ENCODE data around the gene GAL3ST1.
"Not testable (repeated sequence)": the region's sequence is repeated elsewhere in the genome, so short reads cannot be mapped to it uniquely, and the experiment has no call there.

Gene GAL3ST1

DNA sequence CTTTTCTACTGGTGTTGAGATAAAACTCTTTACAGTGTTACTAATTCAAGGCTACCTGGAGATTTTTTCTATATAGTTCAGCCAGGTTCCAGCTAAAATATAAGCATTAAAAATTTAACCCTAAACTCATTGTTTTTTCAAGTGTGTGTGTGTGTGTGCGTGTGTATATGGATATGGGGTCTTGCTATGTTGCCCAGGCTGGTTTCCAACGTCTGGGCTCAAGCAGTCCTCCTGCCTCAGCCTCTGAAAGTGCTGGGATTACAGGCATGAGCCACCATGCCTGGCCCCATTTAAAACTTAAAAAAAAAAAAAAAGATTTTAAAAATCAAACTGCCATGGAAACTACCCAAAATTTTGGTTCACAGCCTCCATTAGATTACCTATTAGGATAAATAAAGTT, 21.7 kb upstream of the GAL3ST1 start:
- no peak for DNase-seq

- not testable (repeated sequence) for DNase-seq
Observed at GRCh38 chr22:30592360-30592713, 17.9 kb upstream of the GAL3ST1 start.

GRCh38 chr22:30591588-30592359, 17.3 kb upstream of the GAL3ST1 start, which contains the start of gene PES1:
PES1 (minus strand) TSS chr22:30591910; CDS start chr22:30591833, 77 bp downstream.
- DNase-seq: peak; percentile 95

- DNase-seq: no peak
Observed at GRCh38 chr22:30591191-30591587, 16.7 kb upstream of the GAL3ST1 start.

GRCh38 chr22:30586414-30586813, 11.9 kb upstream of the GAL3ST1 start:
- no peak for DNase-seq

GRCh38 chr22:30584441-30584840, 10.0 kb upstream of the GAL3ST1 start:
- DNase-seq: no peak

DNA sequence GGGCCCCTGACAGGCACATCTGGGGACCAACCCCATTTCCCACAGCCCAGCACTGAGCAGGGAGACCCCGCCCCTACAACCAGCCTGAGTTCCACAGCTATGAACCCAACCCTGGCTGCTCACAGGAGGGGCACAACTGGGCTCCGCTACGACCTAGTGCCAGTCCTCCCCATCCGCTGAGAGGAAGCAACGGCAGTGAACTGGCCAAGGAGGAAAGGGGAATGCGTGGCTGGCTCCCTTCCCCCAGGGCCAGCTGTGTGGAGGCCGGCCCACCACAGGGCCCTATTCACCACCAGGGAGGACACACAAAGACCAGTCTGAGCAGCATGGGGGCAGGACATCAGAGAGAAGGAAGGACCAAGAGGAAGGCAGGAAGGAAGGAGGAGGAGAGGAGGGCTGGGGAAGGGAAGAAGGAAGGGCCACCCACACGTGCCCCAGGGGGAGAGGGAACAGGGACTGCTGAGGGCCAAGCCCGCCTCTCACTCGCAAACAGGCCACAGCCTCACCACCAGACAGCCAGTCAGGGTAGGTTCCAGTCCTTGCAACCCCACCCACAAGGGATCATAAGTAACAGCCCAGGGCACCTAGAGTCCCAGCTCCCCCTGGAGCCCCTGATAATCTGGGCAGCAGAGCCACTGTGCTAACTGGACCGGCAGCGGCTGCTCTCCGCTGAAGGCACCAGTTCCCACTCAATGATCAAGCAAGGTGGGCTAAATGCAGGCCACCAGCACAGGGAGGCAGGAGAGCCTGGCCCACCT, 8.5 kb upstream of the GAL3ST1 start:
- DNase-seq: no peak

DNA sequence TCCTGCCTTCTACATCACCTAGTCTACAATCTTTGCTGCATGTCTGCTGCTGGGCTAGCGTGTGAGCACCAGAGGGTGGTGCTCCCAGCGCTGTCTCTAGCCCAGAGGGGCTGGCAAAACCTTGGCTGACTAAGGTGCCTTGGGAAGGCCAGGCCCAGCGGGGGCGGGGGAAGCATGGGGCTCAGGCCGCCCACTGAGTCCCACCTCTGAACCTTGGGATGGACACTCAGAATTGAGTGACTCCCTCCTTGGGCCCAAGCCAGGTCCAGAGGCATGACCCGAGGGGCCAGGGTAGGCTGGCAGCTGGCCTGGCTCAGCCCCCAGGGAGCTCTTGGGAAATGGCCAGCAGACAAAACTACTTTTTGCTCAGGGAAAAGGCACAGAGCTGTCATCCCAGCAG, 7.6 kb upstream of the GAL3ST1 start:
- DNase-seq: no peak

GRCh38 chr22:30580896-30581295, 6.4 kb upstream of the GAL3ST1 start:
- no peak for DNase-seq

- DNase-seq: no peak
Observed at GRCh38 chr22:30578481-30578880, 4.0 kb upstream of the GAL3ST1 start.

GRCh38 chr22:30575859-30576258, 1.4 kb upstream of the GAL3ST1 start:
- no peak for DNase-seq

DNA sequence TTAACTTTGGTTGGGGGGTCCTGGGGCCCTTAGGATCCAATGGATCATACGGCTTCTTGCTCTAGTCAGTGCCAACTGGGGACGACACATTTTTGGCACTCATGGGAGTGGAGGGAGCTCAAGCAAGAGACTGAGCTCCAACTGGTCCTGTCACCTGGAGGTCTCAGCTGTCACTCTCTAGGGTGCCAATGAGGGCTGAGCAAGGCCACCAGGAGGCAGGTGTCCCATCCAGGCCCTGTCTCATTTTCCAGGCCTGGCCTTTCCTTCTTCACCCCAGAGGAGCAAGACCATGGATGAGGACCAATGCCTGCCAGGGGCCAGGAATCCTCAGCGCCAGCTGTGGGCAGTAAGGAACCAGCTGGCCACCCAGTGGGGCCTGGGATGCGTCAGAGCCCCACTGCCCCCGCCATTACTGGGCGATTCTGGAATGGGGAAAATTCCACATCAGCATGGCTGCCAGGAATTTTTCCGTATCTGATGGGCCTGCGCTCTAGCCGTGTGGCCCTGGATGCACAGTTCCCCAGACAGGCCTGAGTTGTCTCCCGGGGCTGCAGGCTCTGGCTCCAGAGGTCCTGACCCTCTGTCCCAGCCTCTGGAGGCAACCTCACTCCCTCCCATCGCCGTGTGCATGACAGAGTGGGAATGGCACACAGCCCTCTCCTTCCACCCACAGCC, 669 bp upstream of the GAL3ST1 start:
- DNase-seq: no peak

GRCh38 chr22:30573594-30574094, 821 bp downstream of the GAL3ST1 start:
- DNase-seq: no peak

DNA sequence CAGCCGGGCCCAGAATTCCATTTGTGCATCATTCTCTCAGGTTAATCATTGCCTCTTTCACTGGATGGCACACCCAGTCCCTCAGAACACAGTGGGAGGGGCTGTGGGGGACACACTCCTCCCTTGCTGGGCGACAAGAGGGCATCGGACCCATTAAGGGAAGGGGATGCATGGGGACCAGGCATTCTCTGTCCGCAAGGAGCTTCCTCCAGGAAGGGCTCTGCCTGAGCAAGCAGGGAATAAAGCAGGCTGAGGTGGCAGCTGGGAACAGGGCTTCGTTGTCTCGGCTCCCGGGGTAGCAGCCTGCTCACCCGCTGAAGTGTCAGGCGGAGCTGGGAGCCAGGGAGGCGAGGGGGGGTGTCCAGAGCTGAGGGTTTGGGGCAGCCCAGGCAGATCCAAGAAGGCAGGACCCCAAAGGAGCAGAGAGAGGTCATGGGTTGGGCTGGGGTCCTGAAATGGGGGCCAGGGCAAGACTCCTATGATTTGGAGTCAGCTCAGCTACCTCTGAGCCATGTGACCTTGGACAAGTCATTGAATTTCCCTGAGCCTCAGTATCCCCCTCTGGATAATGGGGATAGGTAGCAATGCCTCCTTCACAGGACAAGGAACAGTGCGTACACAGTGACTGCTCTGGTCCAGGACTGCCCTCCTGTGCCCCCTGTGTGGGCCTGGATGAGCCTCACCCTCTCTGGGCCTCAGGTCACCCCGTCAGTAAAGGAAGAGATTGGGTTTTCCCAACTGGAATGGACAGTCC, 1.4 kb downstream of the GAL3ST1 start:
- DNase-seq: no peak

DNA sequence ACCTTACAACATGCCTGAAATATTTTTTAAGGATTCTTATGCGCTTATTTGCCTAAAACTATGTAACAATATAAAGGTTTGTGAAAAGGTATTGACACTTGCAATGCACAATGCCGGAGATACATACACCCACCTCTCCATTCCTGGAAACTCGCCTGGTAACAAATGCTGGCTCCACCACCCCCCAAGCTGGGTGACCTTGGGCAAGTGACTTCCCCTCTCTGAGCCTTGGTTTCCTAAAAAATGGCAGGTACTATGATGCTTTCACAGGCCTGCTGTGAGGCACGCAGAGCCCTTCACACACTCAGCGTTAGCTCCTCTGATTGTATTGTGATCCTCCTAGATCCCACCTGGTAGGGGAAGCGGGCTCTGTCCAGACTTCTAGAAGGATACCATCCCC, 2.3 kb downstream of the GAL3ST1 start:
- DNase-seq: no peak

DNA sequence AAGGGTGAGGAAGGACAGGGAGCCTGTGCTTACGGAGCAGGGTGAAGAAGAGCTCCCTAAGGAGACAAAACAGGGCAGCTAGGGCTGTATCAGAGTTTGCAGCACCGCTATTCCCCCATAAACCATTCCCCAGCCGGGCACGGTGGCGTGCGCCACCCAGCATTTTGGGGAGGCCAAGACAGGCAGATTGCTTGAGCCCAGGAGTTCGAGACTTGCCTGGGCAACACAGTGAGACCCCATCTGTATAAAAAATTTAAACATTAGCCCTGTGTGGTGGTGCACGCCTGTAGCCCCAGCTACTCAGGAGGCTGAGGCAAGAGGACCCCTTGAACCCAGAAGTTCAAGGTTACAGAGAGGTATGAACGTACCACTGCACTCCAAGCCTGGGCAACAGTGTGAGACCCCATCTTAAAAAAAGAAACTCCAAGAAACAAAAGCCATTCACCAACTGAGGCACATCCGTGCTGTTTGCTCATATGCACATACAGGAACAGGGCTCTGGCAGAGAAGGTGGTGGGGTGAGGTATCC, 4.7 kb downstream of the GAL3ST1 start:
- no peak for DNase-seq

DNA sequence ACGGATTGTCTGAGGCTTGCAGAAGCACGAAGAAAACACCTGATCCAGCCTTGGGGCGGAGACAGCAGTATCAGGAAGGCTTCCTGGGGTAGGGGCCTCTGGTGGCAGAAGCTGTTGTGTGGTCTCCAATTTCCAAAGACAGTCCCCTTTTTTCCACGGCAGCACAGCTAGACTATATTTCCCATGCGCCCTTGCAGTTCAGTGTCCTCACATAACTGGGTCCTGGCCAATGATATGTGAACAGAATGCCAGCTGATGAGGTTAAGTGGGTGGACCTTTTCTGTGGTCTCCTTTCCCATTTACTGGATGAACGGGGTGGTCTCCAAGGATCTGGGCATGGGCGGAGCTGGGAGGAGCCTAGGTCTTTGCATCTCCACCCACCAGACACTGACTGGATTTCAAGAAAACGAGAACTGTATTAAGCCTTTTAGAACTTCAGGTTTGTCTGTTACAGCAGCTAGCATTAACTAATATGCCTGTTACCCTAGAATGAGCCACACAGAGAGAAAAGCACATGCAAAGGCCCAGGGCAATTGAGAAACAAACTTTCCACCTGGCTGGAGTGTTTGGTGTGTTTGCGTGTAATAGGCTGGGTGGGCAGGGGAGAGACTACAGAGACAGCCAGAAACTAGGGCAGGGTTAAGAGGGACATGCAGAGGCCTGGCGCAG, 6.2 kb downstream of the GAL3ST1 start:
- DNase-seq: no peak

GRCh38 chr22:30567277-30567676, 7.2 kb downstream of the GAL3ST1 start:
- DNase-seq: not testable (repeated sequence)

DNA sequence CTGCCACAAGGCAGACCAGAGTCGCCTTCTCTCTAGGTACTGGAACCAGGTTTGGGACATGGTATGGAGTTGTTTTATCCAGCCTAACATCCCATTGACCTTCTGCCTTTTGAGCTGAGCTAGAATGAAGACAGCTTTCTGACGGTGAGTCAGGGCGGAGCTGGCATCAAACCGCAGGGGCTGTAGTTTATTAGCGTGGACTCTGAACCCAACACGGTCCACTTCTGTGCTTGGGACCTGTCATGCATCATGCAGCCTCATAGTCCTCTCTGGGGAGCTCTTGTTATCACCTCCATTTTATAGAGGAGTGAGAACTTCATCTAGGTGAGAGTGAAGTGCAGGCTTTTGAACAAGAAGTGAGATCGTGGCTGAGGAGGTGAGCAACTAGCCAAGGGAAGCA, 8.3 kb downstream of the GAL3ST1 start:
- no peak for DNase-seq

GRCh38 chr22:30565341-30565740, 9.1 kb downstream of the GAL3ST1 start:
- no peak for DNase-seq

DNA sequence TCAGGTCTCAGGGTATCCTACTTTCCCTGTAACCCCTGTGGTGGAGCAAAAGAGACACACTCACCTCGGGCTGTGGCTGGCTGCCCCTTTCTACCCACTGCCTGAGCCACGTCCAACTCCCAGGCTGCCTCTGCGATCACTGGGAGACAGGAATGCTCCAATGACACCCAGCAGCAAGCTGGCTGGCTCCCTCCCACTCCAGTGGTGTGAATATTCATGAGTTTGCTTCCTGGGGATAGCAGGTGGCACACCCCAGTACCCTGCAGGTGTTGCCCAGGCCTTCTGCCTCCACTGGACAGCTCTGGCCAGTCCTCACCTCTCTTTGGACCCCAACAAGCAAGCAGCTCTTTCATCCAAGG, 9.7 kb downstream of the GAL3ST1 start:
- no peak for DNase-seq

Measured in stimulated activated CD4-positive, alpha-beta T cell treated with anti-CD3 and anti-CD28 coated beads, Interleukin-1b, Interleukin-23, amount 100 ng/mL, for 48 hours (primary cell).